ENCODE results near the gene CSNK1G1.
A peak's percentile ranks its signal among the peaks of the same experiment; 100 is the strongest.
"Not testable (repeated sequence)": the region's sequence is repeated elsewhere in the genome, so short reads cannot be mapped to it uniquely, and the experiment has no call there.

The CSNK1G1 gene

GRCh38 chr15:64355944-64356709 is at the start of gene CSNK1G1:
Gene CSNK1G1, minus strand, starts transcription at chr15:64356173. Its CDS starts 55,674 bp downstream, at chr15:64300499.
- peak within 1 kb of the TSS; percentile 79 to 87 for H3K27ac ChIP-seq
- TF ChIP-seq CTCF (IDR thresholded peaks at IDR 0.05), result peak; percentile 26 to 53
- intact Hi-C loops (cut with DNase I; ENCODE audit: low total_unique reads), result loop anchor here (5.0 kb wide), 1 partner anchor 149 kb away; no protein-coding TSS in a partner anchor
- H3K27me3 ChIP-seq, result no peaks in the 10 kb centered on the region
- H3K9me3 ChIP-seq, result no peaks in the 10 kb centered on the region
- H3K4me3 ChIP-seq, result peak within 1 kb of the TSS; percentile 73 to 99
- no peaks in the 10 kb centered on the region for H3K36me3 ChIP-seq
- DNase-seq, result peak; percentile 95 to 96
- H3K4me1 ChIP-seq, result peaks cover 0 to 20% (median 11%) of the 10 kb centered on the region in 4 donors

GRCh38 chr15:64400583-64400982 is 44.6 kb upstream of the CSNK1G1 start:
- H3K4me1 ChIP-seq, result no peaks in the 10 kb centered on the region
- no peak for DNase-seq
- H3K27me3 ChIP-seq, result no peaks in the 10 kb centered on the region
- TF ChIP-seq CTCF (IDR thresholded peaks at IDR 0.05), result no peak
- no peak overlapping the region for H3K4me3 ChIP-seq
- no peaks in the 10 kb centered on the region for H3K9me3 ChIP-seq
- H3K27ac ChIP-seq, result no peak overlapping the region
- peaks cover 64 to 97% (median 75%) of the 10 kb centered on the region in 3 donors for H3K36me3 ChIP-seq
- intact Hi-C loops (cut with DNase I; ENCODE audit: low total_unique reads), result no loop called here

GRCh38 chr15:64398575-64398974 is 42.6 kb upstream of the CSNK1G1 start:
- Histone ChIP-seq H3K27me3 (no peaks in the 10 kb centered on the region), H3K9me3 (no peaks in the 10 kb centered on the region), H3K4me3 (no peak overlapping the region), H3K36me3 (peaks cover 69 to 98% (median 73%) of the 10 kb centered on the region in 3 donors), H3K4me1 (no peaks in the 10 kb centered on the region), H3K27ac (no peak overlapping the region)
- intact Hi-C loops (cut with DNase I; ENCODE audit: low total_unique reads), result no loop called here
- no peak for DNase-seq
- TF ChIP-seq CTCF (IDR thresholded peaks at IDR 0.05), result no peak

GRCh38 chr15:64396789-64397188 is 40.8 kb upstream of the CSNK1G1 start:
- Histone ChIP-seq H3K4me3 (no peak overlapping the region), H3K27ac (no peak overlapping the region), H3K27me3 (no peaks in the 10 kb centered on the region), H3K36me3 (peaks cover 60 to 94% (median 61%) of the 10 kb centered on the region in 3 donors), H3K4me1 (no peaks in the 10 kb centered on the region), H3K9me3 (no peaks in the 10 kb centered on the region)
- intact Hi-C loops (cut with DNase I; ENCODE audit: low total_unique reads), result no loop called here
- DNase-seq, result no peak
- TF ChIP-seq CTCF (IDR thresholded peaks at IDR 0.05), result no peak

- intact Hi-C loops (cut with DNase I; ENCODE audit: low total_unique reads); DNase-seq; H3K27ac ChIP-seq; H3K27me3 ChIP-seq; H3K4me3 ChIP-seq; H3K9me3 ChIP-seq: not testable (repeated sequence)
- peaks cover 27 to 63% (median 35%) of the 10 kb centered on the region in 3 donors for H3K36me3 ChIP-seq
- H3K4me1 ChIP-seq, result peaks cover 0 to 12% (median 11%) of the 10 kb centered on the region in 4 donors
Measured at GRCh38 chr15:64392471-64392870, 36.5 kb upstream of the CSNK1G1 start.

- Histone ChIP-seq H3K27me3 (no peaks in the 10 kb centered on the region), H3K27ac (no peak overlapping the region), H3K4me3 (peak overlapping the region; percentile 69 to 85), H3K9me3 (no peaks in the 10 kb centered on the region), H3K4me1 (peaks cover 0 to 17% (median 11%) of the 10 kb centered on the region in 4 donors), H3K36me3 (peaks cover 0 to 29% (median 1%) of the 10 kb centered on the region in 3 donors)
- DNase-seq, result no peak
- TF ChIP-seq CTCF (IDR thresholded peaks at IDR 0.05), result no peak
- intact Hi-C loops (cut with DNase I; ENCODE audit: low total_unique reads), result no loop called here
Measured at GRCh38 chr15:64389036-64389435, 33.1 kb upstream of the CSNK1G1 start.
